Mucosa of rectum (tissue), 2 donors: Measurements from ENCODE around the gene PABPC1L.

ENCODE experiments used
- H3K27ac ChIP-seq, 2 donors: one replicate each; pipeline ENCODE4 v1.7.0; 2013; ENCODE audit warnings: inconsistent platforms in 2 of 2, low read depth in 2 of 2, low read length in 2 of 2
- H3K27me3 ChIP-seq, 2 donors: one replicate each; pipeline ENCODE4 v1.7.0; 2013; ENCODE audit warnings: low read length in 2 of 2; ENCODE audit not compliant: control insufficient read depth in 2 of 2, insufficient read depth in 2 of 2
- H3K36me3 ChIP-seq, 2 donors: one replicate each; pipeline ENCODE4 v1.7.0; 2013; ENCODE audit warnings: low read length in 2 of 2; ENCODE audit not compliant: control insufficient read depth in 2 of 2, insufficient read depth in 2 of 2
- H3K4me1 ChIP-seq, 2 donors: one replicate each; pipeline ENCODE4 v1.7.0; 2013; ENCODE audit warnings: low read length in 2 of 2, mild to moderate bottlenecking in 1 of 2; ENCODE audit not compliant: control insufficient read depth in 2 of 2, insufficient read depth in 2 of 2
- H3K4me3 ChIP-seq, 2 donors: one replicate each; pipeline ENCODE4 v1.7.0; 2013; ENCODE audit warnings: low read length in 2 of 2
- H3K9ac ChIP-seq, 2 donors: one replicate each; pipeline ENCODE4 v1.7.0; 2013; ENCODE audit warnings: low read length in 2 of 2, low read depth in 1 of 2, mild to moderate bottlenecking in 1 of 2
- H3K9me3 ChIP-seq, 2 donors: one replicate each; pipeline ENCODE4 v1.7.0; 2013; ENCODE audit warnings: low read length in 2 of 2; ENCODE audit not compliant: control insufficient read depth in 2 of 2
- donor health status: healthy.
- donor health status: Normal muscosa, but diverticular disease.

The PABPC1L gene

DNA sequence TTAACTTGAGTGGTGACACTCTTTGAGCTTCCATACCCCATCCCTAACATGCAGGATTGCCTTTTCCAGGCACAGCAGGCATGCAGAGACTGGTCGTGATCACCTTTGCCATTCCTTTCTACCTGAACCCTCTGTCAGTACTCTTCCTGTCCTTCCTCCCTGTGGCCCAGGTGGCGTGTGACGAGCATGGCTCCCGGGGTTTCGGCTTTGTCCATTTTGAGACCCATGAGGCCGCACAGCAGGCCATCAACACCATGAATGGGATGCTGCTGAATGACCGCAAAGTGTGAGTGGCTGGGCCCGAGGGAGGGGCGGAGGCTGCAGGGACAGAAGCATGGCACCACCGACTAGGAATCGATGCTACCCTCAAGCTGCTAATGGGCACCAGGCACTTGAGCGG, 6.7 kb downstream of the PABPC1L start:
- no peak overlapping the region for H3K27ac ChIP-seq
- H3K9me3 ChIP-seq = no peaks in the 10 kb centered on the region
- no peaks in the 10 kb centered on the region for H3K27me3 ChIP-seq
- H3K36me3 ChIP-seq = no peaks in the 10 kb centered on the region
- H3K9ac ChIP-seq = no peak overlapping the region
- H3K4me3 ChIP-seq = no peak overlapping the region
- no peaks in the 10 kb centered on the region for H3K4me1 ChIP-seq

GRCh38 chr20:44917399-44917798, 7.5 kb downstream of the PABPC1L start:
- Histone ChIP-seq H3K36me3 (no peaks in the 10 kb centered on the region), H3K4me1 (no peaks in the 10 kb centered on the region), H3K27ac (no peak overlapping the region), H3K9me3 (no peaks in the 10 kb centered on the region), H3K4me3 (no peak overlapping the region), H3K27me3 (no peaks in the 10 kb centered on the region), H3K9ac (no peak overlapping the region)

DNA sequence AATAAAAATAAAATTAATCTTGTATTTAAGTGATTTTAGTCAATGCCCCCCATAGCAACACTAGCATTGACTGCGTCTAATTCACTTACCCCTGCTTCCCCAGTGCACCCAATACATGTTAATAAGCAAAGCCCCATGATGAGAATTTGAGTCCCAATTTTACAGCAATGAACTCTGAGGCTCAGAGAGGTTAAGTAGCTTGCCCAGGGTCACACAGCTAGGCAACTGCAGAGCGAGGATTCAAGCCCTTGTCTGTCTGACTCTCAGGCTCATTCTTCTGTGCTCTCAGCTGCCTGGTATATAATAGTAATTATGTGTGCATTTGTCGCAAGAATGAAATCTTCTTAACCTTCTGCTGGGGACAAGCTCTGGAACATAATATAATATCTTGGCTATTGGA, 8.5 kb downstream of the PABPC1L start:
- H3K9me3 ChIP-seq = no peaks in the 10 kb centered on the region
- no peak overlapping the region for H3K4me3 ChIP-seq
- H3K9ac ChIP-seq = no peak overlapping the region
- H3K36me3 ChIP-seq = peaks cover 0 to 3% of the 10 kb centered on the region in 2 donors
- no peaks in the 10 kb centered on the region for H3K27me3 ChIP-seq
- no peaks in the 10 kb centered on the region for H3K4me1 ChIP-seq
- no peak overlapping the region for H3K27ac ChIP-seq

- no peaks in the 10 kb centered on the region for H3K27me3 ChIP-seq
- H3K4me3 ChIP-seq = no peak overlapping the region
- H3K9me3 ChIP-seq = no peaks in the 10 kb centered on the region
- no peaks in the 10 kb centered on the region for H3K4me1 ChIP-seq
- peaks cover 0 to 3% of the 10 kb centered on the region in 2 donors for H3K36me3 ChIP-seq
- no peak overlapping the region for H3K27ac ChIP-seq
- no peak overlapping the region for H3K9ac ChIP-seq
Measured at GRCh38 chr20:44918761-44919160, 8.9 kb downstream of the PABPC1L start.

DNA sequence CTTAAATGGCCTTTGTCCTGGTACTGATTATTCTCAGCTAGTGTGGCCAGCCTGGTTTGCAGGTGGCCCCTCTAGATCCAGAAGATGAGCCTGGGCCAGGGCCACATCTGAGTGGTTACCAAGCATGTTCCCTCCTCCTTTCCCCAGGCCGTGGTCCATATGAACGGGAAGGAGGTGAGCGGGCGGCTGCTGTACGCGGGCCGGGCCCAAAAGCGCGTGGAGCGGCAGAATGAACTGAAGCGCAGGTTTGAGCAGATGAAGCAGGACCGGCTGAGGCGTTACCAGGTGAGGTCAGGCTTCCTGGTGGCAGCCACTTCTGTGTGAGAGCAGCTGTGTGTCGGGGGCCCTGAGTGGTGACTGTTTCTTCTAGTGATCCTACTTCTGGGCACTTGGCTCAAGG, 11.6 kb downstream of the PABPC1L start:
- Histone ChIP-seq H3K36me3 (peaks cover 0 to 5% of the 10 kb centered on the region in 2 donors), H3K4me3 (no peak overlapping the region), H3K4me1 (no peaks in the 10 kb centered on the region), H3K9me3 (no peaks in the 10 kb centered on the region), H3K27ac (no peak overlapping the region), H3K27me3 (no peaks in the 10 kb centered on the region), H3K9ac (no peak overlapping the region)

- H3K27ac ChIP-seq = no peak overlapping the region
- peaks cover 0 to 5% of the 10 kb centered on the region in 2 donors for H3K36me3 ChIP-seq
- H3K9ac ChIP-seq = no peak overlapping the region
- H3K9me3 ChIP-seq = no peaks in the 10 kb centered on the region
- no peaks in the 10 kb centered on the region for H3K4me1 ChIP-seq
- H3K4me3 ChIP-seq = no peak overlapping the region
- H3K27me3 ChIP-seq = no peaks in the 10 kb centered on the region
Measured at GRCh38 chr20:44924541-44924940, 14.7 kb downstream of the PABPC1L start.

GRCh38 chr20:44928595-44928994, 18.7 kb downstream of the PABPC1L start:
- no peaks in the 10 kb centered on the region for H3K27me3 ChIP-seq
- H3K4me3 ChIP-seq = no peak overlapping the region
- H3K9me3 ChIP-seq = no peaks in the 10 kb centered on the region
- H3K36me3 ChIP-seq = peaks cover 0 to 7% of the 10 kb centered on the region in 2 donors
- H3K4me1 ChIP-seq = no peaks in the 10 kb centered on the region
- H3K9ac ChIP-seq = no peak overlapping the region
- no peak overlapping the region for H3K27ac ChIP-seq

DNA sequence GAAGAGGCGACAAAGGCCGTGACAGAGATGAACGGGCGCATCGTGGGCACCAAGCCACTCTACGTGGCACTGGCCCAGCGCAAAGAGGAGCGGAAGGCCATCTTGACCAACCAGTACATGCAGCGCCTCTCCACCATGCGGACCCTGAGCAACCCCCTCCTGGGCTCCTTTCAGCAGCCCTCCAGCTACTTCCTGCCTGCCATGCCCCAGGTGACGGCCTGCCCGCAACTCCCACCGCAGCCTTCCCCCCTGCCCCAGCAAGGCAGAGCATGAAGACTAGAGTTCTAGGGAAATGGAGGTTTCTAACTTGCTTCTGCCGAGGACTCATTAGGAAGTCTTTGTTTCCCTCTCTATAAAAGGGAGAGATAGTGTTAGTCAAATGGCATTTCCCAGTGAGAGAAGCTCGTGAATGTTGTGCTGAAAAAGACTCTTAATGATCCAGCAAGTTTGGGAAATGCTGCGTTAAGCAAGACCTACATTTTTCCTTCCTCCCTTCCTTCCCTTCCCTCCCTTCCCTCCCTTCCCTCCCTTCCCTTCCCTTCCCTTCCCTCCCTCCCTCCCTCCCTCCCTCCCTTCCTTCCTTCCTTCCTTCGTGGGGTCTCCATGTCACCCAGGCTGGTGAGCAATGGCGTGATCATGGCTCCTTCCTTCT, 20.8 kb downstream of the PABPC1L start:
- no peaks in the 10 kb centered on the region for H3K4me1 ChIP-seq
- peaks cover 0 to 5% of the 10 kb centered on the region in 2 donors for H3K36me3 ChIP-seq
- no peak overlapping the region for H3K4me3 ChIP-seq
- H3K27ac ChIP-seq = no peak overlapping the region
- no peaks in the 10 kb centered on the region for H3K27me3 ChIP-seq
- H3K9ac ChIP-seq = no peak overlapping the region
- no peaks in the 10 kb centered on the region for H3K9me3 ChIP-seq

GRCh38 chr20:44931911-44932310, 22.1 kb downstream of the PABPC1L start:
- H3K27ac ChIP-seq = no peak overlapping the region
- H3K4me1 ChIP-seq = no peaks in the 10 kb centered on the region
- peaks cover 4 to 10% of the 10 kb centered on the region in 2 donors for H3K36me3 ChIP-seq
- no peaks in the 10 kb centered on the region for H3K9me3 ChIP-seq
- no peak overlapping the region for H3K9ac ChIP-seq
- H3K27me3 ChIP-seq = no peaks in the 10 kb centered on the region
- no peak overlapping the region for H3K4me3 ChIP-seq

- Histone ChIP-seq H3K4me1 (no peaks in the 10 kb centered on the region), H3K36me3 (peaks cover 6 to 11% of the 10 kb centered on the region in 2 donors), H3K9me3 (no peaks in the 10 kb centered on the region), H3K4me3 (no peak overlapping the region), H3K27ac (no peak overlapping the region), H3K27me3 (no peaks in the 10 kb centered on the region), H3K9ac (no peak overlapping the region)
Measured at GRCh38 chr20:44932916-44933315, 23.1 kb downstream of the PABPC1L start.

DNA sequence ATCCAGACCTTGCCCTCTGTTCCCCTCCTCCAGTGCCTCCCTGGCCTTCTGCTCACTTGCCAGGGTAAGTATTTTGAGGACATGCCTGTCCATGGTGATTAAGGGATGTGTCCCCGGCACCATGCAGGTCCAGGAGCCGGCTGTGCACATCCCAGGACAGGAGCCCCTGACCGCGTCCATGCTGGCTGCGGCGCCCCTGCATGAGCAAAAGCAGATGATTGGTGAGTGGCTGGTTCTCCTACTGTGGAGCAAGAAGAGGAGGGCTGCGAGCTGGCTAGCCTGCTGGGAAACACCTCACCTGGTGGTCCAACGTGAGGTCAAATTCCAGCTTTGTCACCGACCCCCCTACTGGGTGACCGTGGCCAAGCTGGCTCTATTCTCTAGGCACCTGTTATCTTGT, 26.6 kb downstream of the PABPC1L start:
- no peaks in the 10 kb centered on the region for H3K27me3 ChIP-seq
- H3K4me1 ChIP-seq = no peaks in the 10 kb centered on the region
- no peaks in the 10 kb centered on the region for H3K9me3 ChIP-seq
- H3K9ac ChIP-seq = no peak overlapping the region
- H3K36me3 ChIP-seq = peaks cover 9 to 26% of the 10 kb centered on the region in 2 donors
- no peak overlapping the region for H3K4me3 ChIP-seq
- H3K27ac ChIP-seq = no peak overlapping the region
